Heart left ventricle (tissue), 13 donors: ENCODE measurements around the gene SH2D1B.

Source experiments
- CTCF ChIP-seq, 12 donors: fragments of 200-600 bp; sonication (generic) in 4 of 12; IDR thresholded peaks; one replicate each; pipeline versions ENCODE4 v1.5.0 to v1.8.0; 2018 to 2022; ENCODE audit warnings: antibody characterized with exemption in 12 of 12, mild to moderate bottlenecking in 5 of 12
- POLR2A ChIP-seq, 2 donors: fragments of 450-650 bp; IDR thresholded peaks; one replicate each; pipeline ENCODE4 v1.6.1; 2017; ENCODE audit warnings: antibody characterized with exemption in 2 of 2, mild to moderate bottlenecking in 2 of 2, moderate library complexity in 2 of 2
- donor health status: ischemic (EF 13 %, LVEDD 7.1; RV severe dilation, severe dysfunction).
- donor health status: DM: no; HTN: yes; CAD: no.
- donor health status: DM: no; HTN: no; CAD: no.
- donor health status: ischemic (EF 25% LVEDD 6.9; RV normal size, moderate dysfunction).
- donor health status: ischemic (EF 25% LVEDD 5.7; RV mildly dilated, moderate dysfunction).
- donor health status: ischemic (EF 35%, LVEDD 5.7; RV mildly dilated, moderate dysfunction).
- donor health status: nonischemic (EF 11% LVEDD 7.7; RV severe dilation, severe dysfunction).
- donor health status: DM: yes; HTN: yes; CAD: no.
- donor health status: PGD.
- donor health status: ischemic (EF 29% LVEDD 5.4; RV normal size, mild dysfunction).
- donor health status: nonischemic (EF 23%, LVEDD 6.1; RV moderate dilation, normal function).

DNA sequence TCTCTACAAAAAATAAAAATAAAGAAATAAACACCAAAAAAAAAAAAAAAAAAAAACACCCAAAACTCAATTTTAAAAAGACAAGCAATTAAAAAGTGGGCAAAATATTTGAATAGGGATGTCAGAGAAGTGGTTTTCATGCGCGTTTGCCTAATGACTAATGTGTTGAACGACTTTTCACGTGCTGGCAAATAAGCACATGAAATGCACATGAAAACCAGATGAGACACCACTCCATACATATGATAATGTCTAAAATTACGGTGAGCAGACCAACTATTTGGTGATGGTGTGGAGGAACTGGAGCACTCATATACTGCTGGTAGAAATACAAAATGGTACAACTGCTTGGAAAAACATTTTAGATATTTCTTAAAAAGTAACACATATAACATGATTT lies 46.3 kb upstream of the SH2D1B start:
- no peak for TF ChIP-seq CTCF (IDR thresholded peaks at IDR 0.05)
- no peak for TF ChIP-seq POLR2A (IDR thresholded peaks at IDR 0.05)
